A172 (cell line): Measurements from ENCODE around the gene BRAP. TPM values are rescaled to one million over a fixed set of nuclear protein-coding genes. Genes with fewer than 3 reads are reported as not detected.
"Not testable (repeated sequence)": the region's sequence is repeated elsewhere in the genome, so short reads cannot be mapped to it uniquely, and the experiment has no call there.

Experiments used
- DNase-seq: peaks from one replicate; pipeline ENCODE4 v3.0.0-alpha.2; 2015; ENCODE audit warnings: low spot score
- total RNA-seq: library from RNA; depleted of rRNA; stranded (reverse); fragments of >200 nt; shearing (Covaris generic); gene quantifications from 2 replicates; pipeline ENCODE4 v1.2.3, GENCODE V29; 2014; rRNA removed

Gene BRAP, protein sequence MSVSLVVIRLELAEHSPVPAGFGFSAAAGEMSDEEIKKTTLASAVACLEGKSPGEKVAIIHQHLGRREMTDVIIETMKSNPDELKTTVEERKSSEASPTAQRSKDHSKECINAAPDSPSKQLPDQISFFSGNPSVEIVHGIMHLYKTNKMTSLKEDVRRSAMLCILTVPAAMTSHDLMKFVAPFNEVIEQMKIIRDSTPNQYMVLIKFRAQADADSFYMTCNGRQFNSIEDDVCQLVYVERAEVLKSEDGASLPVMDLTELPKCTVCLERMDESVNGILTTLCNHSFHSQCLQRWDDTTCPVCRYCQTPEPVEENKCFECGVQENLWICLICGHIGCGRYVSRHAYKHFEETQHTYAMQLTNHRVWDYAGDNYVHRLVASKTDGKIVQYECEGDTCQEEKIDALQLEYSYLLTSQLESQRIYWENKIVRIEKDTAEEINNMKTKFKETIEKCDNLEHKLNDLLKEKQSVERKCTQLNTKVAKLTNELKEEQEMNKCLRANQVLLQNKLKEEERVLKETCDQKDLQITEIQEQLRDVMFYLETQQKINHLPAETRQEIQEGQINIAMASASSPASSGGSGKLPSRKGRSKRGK
- total RNA-seq = 12.4 and 13.6 TPM in 2 replicates

- peak; percentile 86 for DNase-seq
Measured at GRCh38 chr12:111685811-111686573, at the start of gene BRAP, which contains the start of gene ACAD10. Gene BRAP (minus strand): TSS chr12:111685956. CDS start chr12:111685792, 164 bp downstream. Gene ACAD10 (plus strand): TSS chr12:111686053. CDS start chr12:111692710, 6,657 bp downstream.

DNA sequence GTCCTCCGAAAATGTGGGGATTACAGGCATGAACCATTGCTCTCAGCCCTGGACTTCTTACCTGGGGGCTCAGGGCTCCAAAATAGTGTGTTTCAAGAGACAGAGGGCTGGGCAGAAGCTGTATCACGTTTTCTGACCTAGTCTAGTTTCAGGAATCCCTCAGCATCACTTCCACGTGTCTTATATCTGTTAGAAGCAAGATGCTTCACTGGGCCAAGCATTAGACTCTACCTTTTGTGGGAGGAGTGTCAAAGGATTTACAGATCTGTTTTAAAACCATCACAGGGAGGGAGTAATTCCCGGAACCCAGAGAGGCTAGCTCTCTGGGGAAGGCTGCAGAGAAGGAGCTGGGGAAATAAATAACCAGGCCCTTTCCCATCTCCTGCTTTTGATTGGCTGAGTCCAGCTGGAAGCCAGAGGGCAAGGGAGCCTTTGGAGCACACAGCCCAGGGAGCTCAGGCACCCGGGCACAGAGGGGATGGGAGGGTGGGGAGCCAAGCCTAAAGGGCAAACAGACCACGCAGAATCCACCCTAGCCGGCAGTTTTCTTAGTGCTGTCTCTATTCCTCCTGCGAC is 47.7 kb upstream of the BRAP start:
- DNase-seq = no peak

DNA sequence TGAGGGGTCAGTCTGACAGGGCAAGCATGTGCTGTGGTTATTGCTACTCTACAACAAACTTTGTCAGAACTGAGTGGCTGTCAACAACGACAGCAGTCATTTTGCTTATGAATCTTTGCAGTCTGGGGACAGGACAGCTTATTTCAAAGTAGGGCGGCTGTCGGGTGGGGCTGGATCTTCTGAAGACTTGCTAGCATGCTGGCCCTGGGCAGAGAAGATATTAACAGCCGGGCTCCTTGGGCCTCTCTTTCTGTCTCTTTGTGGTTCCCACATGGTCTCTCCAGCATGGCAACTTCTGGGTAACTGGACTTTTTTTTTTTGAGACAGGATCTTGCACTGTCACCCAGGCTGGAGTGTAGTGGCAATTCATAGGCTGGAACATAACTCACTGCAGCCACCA is 47.0 kb upstream of the BRAP start:
- DNase-seq = no peak

GRCh38 chr12:111730420-111730819 is 44.7 kb upstream of the BRAP start:
- no peak for DNase-seq

DNA sequence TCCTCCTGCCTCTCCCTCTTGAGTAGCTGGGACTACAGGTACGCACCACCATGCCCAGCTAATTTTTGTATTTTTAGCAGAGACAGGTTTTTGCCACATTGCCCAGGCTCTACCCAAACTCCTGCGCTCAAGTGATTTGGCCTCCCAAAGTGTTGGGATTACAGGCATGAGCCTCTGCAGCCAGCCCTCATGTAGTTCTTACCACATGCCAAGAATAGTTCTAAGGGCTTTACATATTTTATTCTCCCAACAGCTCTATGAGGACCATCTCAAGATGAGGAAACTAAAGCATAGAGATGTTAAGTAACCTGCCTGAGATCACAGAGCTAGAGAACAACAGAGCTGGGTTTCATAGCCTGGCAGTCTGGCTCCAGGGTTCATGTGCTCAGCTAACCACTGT is 43.0 kb upstream of the BRAP start:
- no peak for DNase-seq

DNA sequence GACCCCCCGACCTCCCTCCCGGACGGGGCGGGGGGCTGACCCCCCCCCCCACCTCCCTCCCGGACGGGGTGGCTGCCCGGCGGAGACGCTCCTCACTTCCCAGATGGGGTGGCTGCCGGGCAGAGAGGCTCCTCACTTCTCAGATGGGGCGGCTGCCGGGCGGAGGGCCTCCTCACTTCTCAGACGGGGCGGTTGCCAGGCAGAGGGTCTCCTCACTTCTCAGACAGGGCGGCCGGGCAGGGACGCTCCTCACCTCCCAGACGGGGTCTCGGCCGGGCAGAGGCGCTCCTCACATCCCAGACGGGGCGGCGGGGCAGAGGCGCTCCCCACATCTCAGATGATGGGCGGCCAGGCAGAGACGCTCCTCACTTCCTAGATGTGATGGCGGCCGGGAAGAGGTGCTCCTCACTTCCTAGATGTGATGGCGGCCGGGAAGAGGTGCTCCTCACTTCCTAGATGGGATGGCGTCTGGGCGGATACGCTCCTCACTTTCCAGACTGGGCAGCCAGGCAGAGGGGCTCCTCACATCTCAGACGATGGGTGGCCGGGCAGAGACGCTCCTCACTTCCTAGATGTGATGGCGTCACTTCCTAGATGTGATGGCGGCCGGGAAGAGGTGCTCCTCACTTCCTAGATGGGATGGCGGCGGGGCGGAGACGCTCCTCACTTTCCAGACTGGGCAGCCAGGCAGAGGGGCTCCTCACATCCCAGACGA is 38.0 kb upstream of the BRAP start:
- not testable (repeated sequence) for DNase-seq

DNA sequence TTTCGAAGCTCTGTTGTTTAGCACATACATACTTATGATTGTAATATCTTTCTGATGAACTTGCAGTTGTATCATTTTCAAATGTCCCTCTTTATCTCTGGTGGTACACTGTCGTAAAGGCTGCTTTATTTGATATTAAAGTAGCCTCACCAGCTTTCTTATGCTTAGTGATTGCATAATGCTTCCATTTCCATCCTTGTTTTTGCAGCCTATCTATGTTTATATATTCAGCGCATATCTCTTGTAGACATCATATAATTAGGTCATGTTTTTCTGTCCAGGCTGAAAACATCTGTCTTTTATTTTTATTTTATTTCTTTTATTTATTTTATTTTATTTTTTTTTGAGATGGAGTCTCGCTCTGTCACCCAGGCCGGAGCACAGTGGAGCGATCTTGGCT is 34.7 kb upstream of the BRAP start:
- DNase-seq = no peak

DNA sequence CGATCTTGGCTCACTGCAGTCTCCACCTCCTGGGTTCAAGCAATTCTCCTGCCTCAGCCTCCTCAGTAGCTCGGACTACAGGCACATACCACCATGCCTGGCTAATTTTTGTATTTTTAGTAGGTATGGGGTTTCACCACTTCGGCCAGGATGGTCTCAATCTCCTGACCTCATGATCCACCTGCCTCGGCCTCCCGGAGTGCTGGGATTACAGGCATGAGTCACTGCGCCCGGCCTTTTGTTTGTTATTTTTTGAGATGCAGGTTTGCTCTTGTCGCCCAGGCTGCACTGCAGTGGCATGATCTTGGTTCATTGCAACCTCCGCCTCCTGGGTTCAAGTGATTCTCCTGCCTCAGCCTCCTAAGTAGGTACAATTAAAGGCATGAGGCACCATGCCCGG is 33.6 kb upstream of the BRAP start:
- not testable (repeated sequence) for DNase-seq

DNA sequence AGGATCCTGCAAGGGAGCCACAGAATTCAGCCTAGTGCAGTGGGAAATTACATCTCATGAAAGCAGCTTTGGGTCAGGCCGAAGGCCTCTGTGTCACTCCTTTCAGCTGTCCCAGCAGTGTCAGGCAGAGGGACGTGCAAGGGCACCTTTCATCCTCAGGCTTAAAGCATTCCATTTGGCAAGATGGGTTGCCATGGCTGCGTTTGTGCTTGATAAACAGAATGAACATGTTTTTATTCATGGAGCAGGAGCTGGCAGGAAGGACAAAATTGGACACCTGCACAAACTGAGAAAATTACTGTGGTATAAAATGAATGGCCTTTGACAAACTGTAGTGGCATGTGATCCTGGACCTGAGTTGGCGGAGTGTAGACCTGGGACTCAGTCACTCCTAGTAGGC is 29.5 kb upstream of the BRAP start:
- no peak for DNase-seq

GRCh38 chr12:111706145-111706544 is 20.4 kb upstream of the BRAP start:
- DNase-seq = no peak

DNA sequence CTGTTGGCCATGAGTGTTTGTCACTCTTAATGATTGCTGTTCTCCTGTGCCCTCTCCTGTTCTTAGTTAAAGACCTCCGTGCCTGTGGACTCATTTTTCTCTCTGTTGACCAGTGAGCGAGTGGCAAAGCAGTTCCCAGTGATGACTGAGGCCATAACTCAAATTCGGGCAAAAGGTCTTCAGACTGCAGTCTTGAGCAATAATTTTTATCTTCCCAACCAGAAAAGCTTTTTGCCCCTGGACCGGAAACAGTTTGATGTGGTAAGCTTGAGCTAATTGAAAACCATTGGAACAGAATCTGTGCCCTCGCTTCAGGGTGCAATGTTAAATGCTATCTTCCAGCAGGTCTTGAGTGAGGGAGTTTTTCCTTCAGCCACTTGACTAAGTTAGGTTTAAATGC is 19.9 kb upstream of the BRAP start:
- no peak for DNase-seq

- no peak for DNase-seq
Measured at GRCh38 chr12:111699962-111700361, 14.2 kb upstream of the BRAP start.

DNA sequence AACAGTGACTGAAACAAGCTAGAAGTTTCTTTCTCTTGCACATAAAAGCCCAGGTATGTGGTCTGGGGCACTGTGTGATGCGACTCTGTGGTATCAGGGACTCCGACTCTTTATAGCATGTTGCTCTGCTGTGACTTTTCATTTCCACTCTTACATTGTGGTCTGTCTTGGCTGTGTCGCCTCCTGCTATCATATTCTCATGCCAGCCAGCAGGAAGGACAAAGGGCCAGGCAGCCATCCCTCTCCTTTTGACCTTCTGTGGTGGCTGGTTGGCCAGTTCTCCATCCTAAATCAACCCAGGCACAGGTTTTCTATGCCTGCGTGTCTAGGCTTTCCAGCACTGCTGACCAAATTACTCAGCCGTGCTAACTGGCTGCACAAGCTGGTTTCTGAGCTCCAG is 8.1 kb upstream of the BRAP start:
- no peak for DNase-seq

DNA sequence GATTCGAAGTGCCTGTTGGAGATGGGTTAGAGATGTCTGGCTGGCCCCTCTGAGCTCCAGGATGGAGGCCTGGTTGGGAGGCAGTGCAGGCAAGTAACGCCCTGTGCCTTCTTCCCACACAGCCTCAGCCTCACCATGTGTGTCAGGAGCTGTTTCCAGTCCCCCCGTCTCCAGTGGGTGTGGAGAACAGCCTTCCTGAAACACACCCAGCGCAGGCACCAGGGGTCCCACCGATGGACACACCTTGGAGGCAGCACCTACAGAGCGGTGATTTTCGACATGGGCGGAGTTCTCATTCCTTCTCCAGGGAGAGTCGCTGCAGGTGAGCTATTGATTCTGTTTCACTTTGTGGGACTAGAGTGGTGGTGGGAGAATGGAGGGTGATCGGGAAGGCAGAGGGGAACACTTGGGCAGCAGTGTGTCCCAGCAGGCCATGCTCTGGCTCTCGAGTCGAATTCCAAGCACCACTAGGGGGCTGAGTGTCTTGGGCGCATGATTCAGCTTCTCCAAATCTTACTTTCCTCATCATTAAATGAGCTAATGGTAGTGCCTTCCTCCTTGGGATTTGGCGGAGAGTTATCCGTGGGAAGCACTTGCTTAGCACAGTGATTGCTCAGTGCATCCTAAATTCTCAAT is 6.9 kb upstream of the BRAP start:
- peak; percentile 8 for DNase-seq

DNA sequence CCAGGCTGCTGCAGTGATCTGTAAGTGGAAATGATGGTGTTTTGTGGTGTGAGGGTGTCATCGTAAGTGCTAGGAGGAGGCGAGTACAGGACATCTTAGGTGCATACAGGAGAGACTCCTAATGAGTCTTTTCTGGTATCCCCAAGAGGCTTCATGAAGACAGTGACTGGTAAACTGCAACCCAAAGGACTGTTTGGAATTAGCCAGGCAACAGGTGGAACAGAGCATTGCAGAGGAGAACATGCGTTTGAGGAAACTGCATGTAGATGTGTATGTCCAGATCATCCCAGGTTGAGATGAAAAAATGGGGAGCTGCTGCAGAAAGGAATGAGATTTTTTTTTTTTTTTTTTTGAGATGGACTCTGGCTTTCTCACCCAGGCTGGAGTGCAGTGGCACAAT is 5.5 kb upstream of the BRAP start:
- no peak for DNase-seq

DNA sequence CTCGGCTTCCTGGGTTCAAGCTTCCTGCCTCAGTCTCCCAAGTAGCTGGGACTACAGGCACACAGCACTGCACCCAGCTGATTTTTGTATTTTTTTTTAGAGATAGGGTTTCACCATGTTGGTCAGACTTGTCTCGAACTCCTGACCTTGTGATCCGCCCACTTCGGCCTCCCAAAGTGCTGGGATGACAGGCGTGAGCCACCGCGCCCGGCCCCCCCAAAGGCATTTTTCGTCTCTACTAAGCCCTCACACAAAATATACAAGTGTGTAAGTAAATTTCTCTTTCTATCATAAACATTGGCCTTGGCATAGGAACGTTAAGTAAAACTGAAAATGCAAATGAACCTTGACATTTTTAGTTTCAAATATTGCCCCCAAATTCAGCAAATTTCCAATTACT is 2.2 kb upstream of the BRAP start:
- no peak for DNase-seq

DNA sequence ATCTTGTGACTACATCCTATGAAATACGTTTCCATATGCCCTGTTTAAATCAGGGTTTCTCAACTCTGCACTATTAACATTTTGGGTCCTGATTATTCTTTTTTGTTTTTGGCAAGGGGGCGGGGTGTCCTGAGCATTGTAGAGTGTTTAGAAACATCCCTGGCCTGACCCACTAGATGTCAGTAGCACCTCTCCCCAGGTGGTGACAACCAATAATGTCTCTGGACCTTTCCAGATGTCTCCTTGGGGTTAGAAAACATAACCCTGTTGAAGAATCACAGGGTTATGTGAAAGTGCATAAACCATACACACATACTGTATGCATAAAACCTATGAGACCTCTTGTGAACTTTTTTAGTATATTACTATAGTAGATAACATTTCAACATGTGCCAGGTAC is 1.5 kb upstream of the BRAP start:
- DNase-seq = no peak

DNA sequence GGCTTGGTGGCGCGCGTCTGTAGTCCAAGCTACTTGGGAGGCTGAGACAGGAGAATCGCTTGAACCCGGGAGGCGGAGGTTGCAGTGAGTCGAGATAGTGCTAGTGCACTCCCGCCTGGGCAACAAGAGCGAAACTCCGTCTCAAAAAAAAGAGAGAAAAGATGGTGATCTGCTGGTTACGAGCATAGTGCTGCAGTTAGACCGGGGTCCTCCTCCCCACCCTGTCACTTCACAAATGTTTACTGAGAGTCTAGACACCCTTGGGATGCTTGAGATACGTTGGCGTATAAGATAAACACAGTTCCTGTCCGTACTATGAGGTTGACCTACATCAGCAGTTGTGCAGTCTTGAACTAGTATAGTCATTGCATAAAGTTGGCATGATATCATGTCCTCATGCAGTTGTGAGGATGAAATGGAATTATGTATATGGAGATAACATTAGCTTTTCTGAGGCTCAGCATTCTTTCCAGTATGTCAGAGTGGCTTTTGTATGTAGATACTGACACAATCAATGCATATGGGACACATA is 884 bp upstream of the BRAP start:
- no peak for DNase-seq

DNA sequence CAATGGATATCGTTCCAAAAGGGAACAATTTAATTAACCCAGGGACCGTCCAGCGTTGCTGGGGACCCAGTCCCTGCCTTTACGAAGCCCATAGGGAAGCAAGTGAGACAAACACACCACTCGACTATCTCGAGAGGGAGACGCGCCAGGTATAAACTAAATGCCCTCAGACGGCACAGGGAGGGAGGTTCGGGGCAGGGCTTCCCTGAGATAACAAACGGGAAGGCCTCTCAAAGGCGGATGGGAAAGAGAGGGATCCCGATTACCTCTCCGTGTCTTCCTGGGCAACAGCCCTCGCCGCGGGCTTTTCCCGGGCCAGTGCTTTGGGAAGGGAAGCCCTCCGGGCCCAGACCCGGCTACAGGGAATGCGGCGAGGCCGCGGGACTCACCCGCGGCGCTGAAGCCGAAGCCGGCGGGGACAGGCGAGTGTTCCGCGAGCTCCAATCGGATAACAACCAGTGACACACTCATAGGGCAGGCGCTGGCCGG is 390 bp downstream of the BRAP start:
- DNase-seq = peak; percentile 4

DNA sequence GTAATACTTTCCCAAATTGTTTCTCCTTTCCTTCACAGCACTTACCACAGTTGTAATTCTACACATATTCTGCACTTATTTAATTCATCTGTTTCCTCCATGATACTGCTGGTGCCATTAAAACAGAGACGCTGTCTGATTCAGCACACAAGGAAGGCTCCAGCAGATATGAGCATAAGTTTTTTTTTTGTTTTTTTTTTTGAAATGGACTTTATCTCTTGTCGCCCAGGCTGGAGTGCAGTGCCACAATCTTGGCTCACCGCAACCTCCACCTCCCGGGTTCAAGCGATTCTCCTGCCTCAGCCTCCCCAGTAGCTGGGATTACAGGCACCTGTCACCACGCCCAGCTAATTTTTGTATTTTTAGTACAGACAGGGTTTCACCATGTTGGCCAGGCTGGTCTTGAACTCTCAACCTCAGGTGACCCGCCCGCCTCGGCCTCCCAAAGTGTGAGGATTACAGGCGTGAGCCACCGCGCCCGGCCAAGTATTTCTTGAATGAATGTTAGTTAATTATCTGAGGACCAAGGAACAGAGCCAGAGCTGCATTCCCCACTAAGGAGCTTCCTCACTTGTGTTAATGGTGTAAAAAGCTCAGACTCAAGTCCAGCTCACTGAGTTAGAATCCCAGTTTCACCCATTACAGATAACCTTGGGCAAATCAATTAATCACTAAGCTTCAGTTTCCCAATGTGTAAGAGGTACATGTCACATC is 1.1 kb downstream of the BRAP start:
- DNase-seq = not testable (repeated sequence)
